LNCAP (cell line): ENCODE results near the gene FGA.

Experiments
- TF ChIP-seq, protein P1 (sequence below): fragments of 450-650 bp; IDR thresholded peaks from 2 replicates; pipeline ENCODE4 v1.5.1; 2017; ENCODE audit warnings: mild to moderate bottlenecking

The FGA gene

DNA sequence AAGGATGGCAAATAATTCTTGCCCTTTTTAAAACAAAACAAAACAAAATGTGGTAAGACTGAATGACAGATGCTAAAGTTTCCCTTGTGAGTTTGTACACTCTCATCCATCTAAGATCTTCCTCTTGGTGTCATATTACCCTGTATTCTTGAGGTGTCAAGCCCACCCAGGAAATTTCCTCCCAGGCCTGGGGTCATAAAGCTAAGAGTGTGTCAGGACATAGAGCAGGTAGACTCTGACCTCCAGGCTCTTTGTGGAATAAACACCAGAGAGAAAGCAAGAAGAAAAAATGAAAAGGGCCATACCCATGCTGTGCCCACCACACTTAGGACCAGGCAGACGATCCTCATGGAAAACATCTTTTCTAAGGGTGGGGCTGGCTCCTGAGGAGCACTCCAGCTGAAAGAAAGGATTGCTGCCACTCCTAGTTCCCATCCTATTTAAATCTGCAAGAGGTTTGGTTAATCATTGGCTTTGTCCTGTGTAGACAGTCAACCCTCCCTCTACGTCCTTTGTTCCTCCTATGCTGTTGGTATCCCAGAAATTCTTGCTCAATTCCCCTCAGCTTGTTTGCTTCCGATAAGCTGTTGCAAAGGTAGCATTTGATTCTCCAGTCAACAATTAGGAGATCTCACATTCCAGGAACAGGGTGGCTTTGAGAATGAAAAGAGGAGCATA, at the start of gene FGA:
Gene FGA, minus strand, starts transcription at position 414 of the 678 bp plus-strand sequence. Its CDS starts 55 bp downstream, at position 359.
- TF ChIP-seq, protein P1, sequence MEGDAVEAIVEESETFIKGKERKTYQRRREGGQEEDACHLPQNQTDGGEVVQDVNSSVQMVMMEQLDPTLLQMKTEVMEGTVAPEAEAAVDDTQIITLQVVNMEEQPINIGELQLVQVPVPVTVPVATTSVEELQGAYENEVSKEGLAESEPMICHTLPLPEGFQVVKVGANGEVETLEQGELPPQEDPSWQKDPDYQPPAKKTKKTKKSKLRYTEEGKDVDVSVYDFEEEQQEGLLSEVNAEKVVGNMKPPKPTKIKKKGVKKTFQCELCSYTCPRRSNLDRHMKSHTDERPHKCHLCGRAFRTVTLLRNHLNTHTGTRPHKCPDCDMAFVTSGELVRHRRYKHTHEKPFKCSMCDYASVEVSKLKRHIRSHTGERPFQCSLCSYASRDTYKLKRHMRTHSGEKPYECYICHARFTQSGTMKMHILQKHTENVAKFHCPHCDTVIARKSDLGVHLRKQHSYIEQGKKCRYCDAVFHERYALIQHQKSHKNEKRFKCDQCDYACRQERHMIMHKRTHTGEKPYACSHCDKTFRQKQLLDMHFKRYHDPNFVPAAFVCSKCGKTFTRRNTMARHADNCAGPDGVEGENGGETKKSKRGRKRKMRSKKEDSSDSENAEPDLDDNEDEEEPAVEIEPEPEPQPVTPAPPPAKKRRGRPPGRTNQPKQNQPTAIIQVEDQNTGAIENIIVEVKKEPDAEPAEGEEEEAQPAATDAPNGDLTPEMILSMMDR: no peak

DNA sequence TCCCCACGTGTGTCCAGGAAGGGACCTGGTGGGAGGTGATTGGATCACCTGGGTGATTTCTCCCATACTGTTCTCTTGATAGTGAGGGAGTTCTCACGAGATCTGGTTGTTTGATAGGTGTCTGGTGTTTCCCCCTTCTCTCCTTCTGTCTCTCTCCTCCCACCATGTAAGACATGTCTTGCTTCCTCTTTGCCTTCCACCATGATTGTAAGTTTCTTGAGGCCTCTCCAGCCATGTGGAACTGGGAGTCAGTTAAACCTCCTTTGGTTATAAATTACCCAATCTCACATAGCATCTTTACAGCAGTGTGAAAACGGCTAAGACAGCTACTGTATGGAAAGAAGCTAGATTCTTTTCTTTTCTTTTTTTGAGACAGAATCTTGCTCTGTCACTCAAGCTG, 43.5 kb upstream of the FGA start:
- TF ChIP-seq, protein P1: no peak

DNA sequence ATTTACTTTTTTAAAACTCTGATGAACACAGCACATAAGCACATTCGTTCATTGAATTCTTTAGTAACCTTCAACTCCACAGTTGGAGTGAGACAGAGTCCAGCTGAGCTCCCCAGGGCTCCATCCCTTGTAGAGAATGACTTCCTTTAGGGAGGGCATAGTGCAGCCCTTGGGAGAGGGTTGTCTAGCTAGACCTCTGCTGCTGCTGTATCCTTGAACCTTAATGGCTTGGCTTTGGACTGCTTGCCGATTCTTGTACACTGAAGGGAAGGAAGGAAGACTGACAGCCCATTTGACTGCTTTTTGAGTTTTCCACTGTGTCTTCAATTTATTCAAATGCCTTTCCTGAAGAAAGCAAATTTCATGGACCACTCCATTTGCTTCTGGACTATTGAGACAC, 41.3 kb upstream of the FGA start:
- TF ChIP-seq, protein P1: no peak

DNA sequence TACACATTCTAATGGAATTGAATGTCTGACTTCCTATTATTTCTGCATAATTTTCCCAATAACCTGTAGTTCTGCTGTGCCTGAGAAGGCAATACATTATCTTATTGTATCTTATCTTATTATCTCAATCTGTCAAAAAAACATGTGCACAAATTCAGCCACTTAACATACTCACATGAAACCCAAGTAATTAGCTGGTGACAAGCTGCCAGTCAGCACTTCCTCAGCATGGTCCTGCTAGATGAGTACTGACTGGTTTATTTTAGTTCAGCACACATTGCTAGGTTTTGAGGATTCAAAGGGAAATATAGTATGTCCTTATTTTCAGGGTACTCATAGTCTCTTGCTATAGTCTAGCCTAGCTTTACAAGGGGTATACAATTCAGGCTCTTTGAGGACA, 39.8 kb upstream of the FGA start:
- TF ChIP-seq, protein P1: no peak

DNA sequence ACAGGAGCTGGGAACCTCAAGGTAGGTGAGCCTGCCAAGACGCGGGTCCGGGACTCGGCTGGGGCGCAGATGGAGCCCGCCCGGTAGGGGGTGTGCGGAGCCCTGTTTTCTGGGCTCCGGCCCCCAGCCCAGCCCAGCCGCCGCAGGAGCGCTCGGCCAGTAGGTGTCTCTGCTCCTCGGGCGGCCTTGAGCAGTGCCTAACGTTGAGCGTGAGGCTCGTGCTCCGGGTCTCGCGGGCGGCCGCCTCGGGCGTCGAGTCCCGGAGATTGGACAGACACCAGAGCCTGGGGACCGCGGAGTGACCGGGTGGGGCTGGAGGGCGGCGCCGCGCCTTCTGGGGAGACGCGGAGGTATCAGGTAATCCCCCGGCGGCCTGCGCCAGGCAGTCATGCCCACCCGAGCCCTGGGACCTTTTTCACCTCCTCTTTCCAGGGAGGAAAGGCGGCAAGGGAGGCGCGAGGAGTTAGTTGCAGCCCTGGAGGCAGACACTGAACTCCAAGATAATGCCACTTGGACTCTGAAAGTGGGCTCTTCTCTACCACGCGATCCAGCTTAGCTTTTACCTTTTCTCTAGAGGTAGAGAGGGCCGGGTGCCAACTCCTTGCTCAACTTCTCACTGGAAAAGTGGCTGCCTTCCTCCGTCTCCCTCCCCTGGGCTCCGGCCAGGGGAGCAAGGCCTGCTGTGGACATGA, 36.4 kb upstream of the FGA start:
- TF ChIP-seq, protein P1: peak; percentile 75

DNA sequence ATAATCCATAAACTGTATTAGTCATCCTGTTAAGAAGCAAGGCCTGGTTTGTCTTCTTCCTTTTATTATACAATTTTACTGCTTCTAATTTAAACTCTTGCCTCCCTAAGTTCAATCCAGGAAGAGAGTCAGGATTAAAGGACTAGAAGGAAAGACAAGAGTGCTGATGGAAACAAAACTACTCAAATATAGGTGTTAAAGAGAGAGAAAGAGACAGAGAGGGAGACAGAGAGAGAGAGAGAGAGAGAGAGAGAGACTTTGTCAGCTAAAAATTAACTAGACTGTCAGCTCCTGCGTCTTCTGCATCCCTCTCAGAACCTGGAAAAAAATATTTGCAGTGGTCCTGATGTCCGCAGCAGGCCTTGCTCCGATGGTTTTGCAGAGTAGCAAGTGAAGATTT, 35.4 kb upstream of the FGA start:
- TF ChIP-seq, protein P1: no peak

DNA sequence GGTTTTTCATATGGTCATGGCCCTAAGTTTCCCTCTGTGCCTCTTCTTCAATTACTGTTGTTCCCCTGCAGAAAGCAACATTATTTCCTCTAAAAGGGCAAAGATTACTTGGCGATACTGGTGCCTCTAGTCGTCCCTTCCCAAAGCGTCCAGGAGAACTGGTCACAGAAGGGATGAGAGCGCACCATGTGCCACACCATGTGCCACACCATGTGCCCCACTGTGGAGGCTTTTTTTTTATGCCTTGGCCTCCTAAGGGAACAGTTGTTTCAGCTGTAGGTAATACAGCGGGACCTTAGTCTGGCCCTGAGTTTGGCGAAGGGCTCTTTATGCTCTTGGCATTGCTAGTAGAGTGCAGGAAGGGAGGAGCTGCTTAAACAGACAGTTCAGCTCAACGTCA, 33.5 kb upstream of the FGA start:
- TF ChIP-seq, protein P1: no peak
